Central memory CD4-positive, alpha-beta T cell (primary cell): ENCODE results near the gene CHST9.

Experiments used
- DNase-seq: peaks from one replicate; pipeline ENCODE4 v3.0.0; 2022

CHST9 gene

DNA sequence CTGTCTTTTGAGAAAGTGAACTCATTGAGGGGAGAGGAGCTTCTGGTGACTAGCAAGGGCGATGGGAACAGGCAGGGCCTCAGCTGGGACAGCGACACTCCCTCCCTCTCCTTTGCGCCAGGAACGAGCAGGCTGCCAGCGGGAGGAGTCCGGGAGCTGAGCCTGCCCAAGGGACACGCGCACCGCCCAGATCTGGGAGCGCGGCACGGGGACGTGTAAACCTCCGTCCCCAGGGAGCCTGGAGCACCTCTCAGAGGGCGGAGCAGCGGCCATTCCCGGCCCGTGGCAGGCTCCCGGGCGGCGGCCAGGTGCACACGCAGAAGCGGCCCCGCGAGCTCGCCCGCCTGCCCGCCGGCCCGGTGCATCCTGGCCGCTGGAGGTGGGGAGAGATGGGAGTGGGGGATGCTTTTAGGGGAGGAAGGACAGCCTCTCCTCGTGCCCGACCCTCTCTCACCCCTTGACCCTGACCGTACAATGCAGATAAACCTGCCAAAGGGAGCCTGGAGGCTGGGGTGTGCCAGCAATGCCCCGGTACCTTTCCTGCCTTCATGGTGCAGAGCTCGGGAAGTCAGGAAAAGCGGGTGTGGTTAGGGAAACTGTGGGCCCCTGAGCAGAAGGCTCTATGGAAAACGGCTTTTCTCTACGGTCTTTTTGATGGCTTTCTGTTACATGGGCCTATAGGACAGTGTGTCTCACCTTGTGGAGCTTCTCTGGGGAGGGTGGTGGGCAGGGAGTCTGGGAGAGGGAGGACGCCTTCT, 321.8 kb downstream of the CHST9 start:
- no peak for DNase-seq

DNA sequence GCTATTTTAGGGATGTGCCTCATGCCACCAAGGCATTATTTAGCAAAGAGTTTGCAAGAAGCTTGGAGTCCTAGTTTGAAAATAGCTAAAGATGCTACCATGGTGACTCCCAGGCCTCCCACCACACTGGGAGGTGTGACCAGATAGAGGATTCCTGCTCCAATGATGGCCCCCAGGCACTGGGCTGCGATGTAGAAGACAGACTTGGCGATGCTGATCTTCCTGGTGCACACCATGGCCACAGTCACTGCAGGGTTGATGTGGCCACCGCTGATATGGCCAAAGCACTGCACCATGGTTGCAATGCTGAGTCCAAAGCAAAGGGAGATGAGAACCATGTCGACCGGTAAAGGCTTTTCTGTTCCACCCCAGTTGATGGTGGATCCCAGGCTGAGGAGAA, 323.0 kb downstream of the CHST9 start:
- no peak for DNase-seq
